H1 (cell line): Measurements from ENCODE around the gene ANKRD11. TPM values are rescaled to one million over a fixed set of nuclear protein-coding genes. Genes with fewer than 3 reads are reported as not detected.

Experiments used
- ASH2L ChIP-seq: fragments of 200-600, 300-600 bp; sonication (generic); IDR thresholded peaks from one replicate; pipeline ENCODE4 v1.7.1; 2017; ENCODE audit warnings: low read length
- CBX8 ChIP-seq: fragments of 300-800, 300-1000 bp; sonication (generic); IDR thresholded peaks from 2 replicates; pipeline ENCODE4 v1.7.1; 2016; ENCODE audit warnings: low read depth, low read length, borderline replicate concordance
- MAX ChIP-seq: IDR thresholded peaks from 2 replicates; pipeline ENCODE4 v1.6.1; 2012; ENCODE audit warnings: inconsistent platforms
- polyA plus RNA-seq, 7 experiments: library from polyadenylated mRNA; depleted of rRNA in 3 of 7; stranded (reverse) in 5 of 7; unstranded in 2 of 7; fragments of >200 nt in 5 of 7; fragments of 200-250 nt in 2 of 7; gene quantifications; 1 replicate in 5 of 7; 2 replicates in 1 of 7; 4 replicates in 1 of 7; pipeline versions ENCODE4 v1.2.1 to v1.2.3, GENCODE V29; 2011 to 2013; ENCODE audit warnings: missing spikeins in 2 of 7, mixed read lengths in 2 of 7
- total RNA-seq: library from RNA; stranded (reverse); fragmentation: NEBNext Ultra II Directional; extraction: Animal tissue kit (Norgen Biotek cat#: 25700); gene quantifications from 2 replicates; pipeline ENCODE4 v1.2.1, GENCODE V29; 2021

Gene ANKRD11
- total and polyA plus RNA-seq, 2 of the 8 experiments (the other 6 are each of a cell fraction or from before 2014, with no cell fraction given) = 46.5 to 142 TPM

- no peak for TF ChIP-seq MAX
- TF ChIP-seq ASH2L = no peak
- TF ChIP-seq CBX8 = no peak
Measured at GRCh38 chr16:89495121-89495520, 4.8 kb upstream of the ANKRD11 start (continued).
